ENCODE results near the gene TDP1. TPM values are rescaled to one million over a fixed set of nuclear protein-coding genes. Genes with fewer than 3 reads are reported as not detected.

The TDP1 gene
- 10 to 100 TPM; 77.0 to 77.2 TPM for total RNA-seq

- Mint-ChIP-seq H3K27me3 (ENCODE audit: low read depth) (no peaks in the 10 kb centered on the region), H3K36me3 (ENCODE audit: low read depth) (peaks cover 37% of the 10 kb centered on the region)
- intact Hi-C loops (cut with micrococcal nuclease) = loop anchor here (1.0 to 10.0 kb wide), 21 partner anchors 17 to 1951 kb away; partner anchors contain the start of genes CALM1, CCDC88C, FOXN3 and GPR65
Measured at GRCh38 chr14:89955745-89956660, at the start of gene TDP1. TSS of gene TDP1 (plus strand) at chr14:89955927. CDS start at chr14:89963115, 7,188 bp downstream.

GRCh38 chr14:89906000-89906399, 49.7 kb upstream of the TDP1 start:
- peaks cover 6% of the 10 kb centered on the region for H3K27me3 Mint-ChIP-seq (ENCODE audit: low read depth)
- H3K4me3 Mint-ChIP-seq = no peak overlapping the region
- H3K27ac Mint-ChIP-seq = no peak overlapping the region
- DNase-seq = no peak
- CTCF ChIA-PET = no interaction called here
- intact Hi-C loops (cut with micrococcal nuclease) = no loop called here
- H3K36me3 Mint-ChIP-seq (ENCODE audit: low read depth) = no peaks in the 10 kb centered on the region
- H3K9me3 Mint-ChIP-seq = no peaks in the 10 kb centered on the region
- H3K4me1 Mint-ChIP-seq (ENCODE audit: low read depth) = peaks cover 18% of the 10 kb centered on the region

More at GRCh38 chr14:89955745-89956660, at the start of gene TDP1:
- H3K4me3 Mint-ChIP-seq = peak within 1 kb of the TSS; percentile 94
- peak; percentile 97 for DNase-seq
- CTCF ChIA-PET = interaction anchor here (0.7 to 9.6 kb wide), 4 partner anchors 16 to 929 kb away, joined by 3 to 70 read pairs (median 10); no protein-coding TSS in a partner anchor
- peak within 1 kb of the TSS; percentile 96 for H3K27ac Mint-ChIP-seq
- peaks cover 7% of the 10 kb centered on the region for H3K9me3 Mint-ChIP-seq
- peaks cover 53% of the 10 kb centered on the region for H3K4me1 Mint-ChIP-seq (ENCODE audit: low read depth)

- peaks cover 4% of the 10 kb centered on the region for H3K27me3 Mint-ChIP-seq (ENCODE audit: low read depth)
- CTCF ChIA-PET = interaction anchor here (0.9 to 1.5 kb wide), 3 partner anchors 29 to 880 kb away, joined by 3 to 5 read pairs (median 3); no protein-coding TSS in a partner anchor
- intact Hi-C loops (cut with micrococcal nuclease) = no loop called here
Measured at GRCh38 chr14:89907655-89908054, 48.1 kb upstream of the TDP1 start.

GRCh38 chr14:89908712-89909450, 46.8 kb upstream of the TDP1 start:
- H3K4me3 Mint-ChIP-seq = no peak overlapping the region
- H3K27ac Mint-ChIP-seq = no peak overlapping the region
- intact Hi-C loops (cut with micrococcal nuclease) = no loop called here
- peaks cover 8% of the 10 kb centered on the region for H3K4me1 Mint-ChIP-seq (ENCODE audit: low read depth)
- CTCF ChIA-PET = interaction anchor here (0.6 to 1.0 kb wide), 3 partner anchors 248 to 882 kb away, joined by 3 to 4 read pairs (median 3); no protein-coding TSS in a partner anchor
- DNase-seq = no peak
- H3K27me3 Mint-ChIP-seq (ENCODE audit: low read depth) = peaks cover 4% of the 10 kb centered on the region
- no peaks in the 10 kb centered on the region for H3K36me3 Mint-ChIP-seq (ENCODE audit: low read depth)
- no peaks in the 10 kb centered on the region for H3K9me3 Mint-ChIP-seq

More at GRCh38 chr14:89907655-89908054, 48.1 kb upstream of the TDP1 start:
- Mint-ChIP-seq H3K9me3 (no peaks in the 10 kb centered on the region), H3K4me3 (no peak overlapping the region), H3K4me1 (ENCODE audit: low read depth) (peaks cover 18% of the 10 kb centered on the region), H3K36me3 (ENCODE audit: low read depth) (no peaks in the 10 kb centered on the region), H3K27ac (no peak overlapping the region)
- DNase-seq = no peak

- Mint-ChIP-seq H3K27me3 (ENCODE audit: low read depth) (peaks cover 4% of the 10 kb centered on the region), H3K36me3 (ENCODE audit: low read depth) (no peaks in the 10 kb centered on the region), H3K27ac (no peak overlapping the region), H3K4me1 (ENCODE audit: low read depth) (peaks cover 5% of the 10 kb centered on the region), H3K4me3 (no peak overlapping the region), H3K9me3 (no peaks in the 10 kb centered on the region)
- intact Hi-C loops (cut with micrococcal nuclease) = no loop called here
- no peak for DNase-seq
- CTCF ChIA-PET = interaction anchor here (0.6 to 1.0 kb wide), 2 partner anchors 768 to 883 kb away, joined by 3 to 4 read pairs; no protein-coding TSS in a partner anchor
Measured at GRCh38 chr14:89909586-89909985, 46.1 kb upstream of the TDP1 start.

- H3K4me3 Mint-ChIP-seq = no peak overlapping the region
- intact Hi-C loops (cut with micrococcal nuclease) = loop anchor here (10.0 kb wide), 1 partner anchor 596 kb away; no protein-coding TSS in a partner anchor
Measured at GRCh38 chr14:89910691-89911009, 45.1 kb upstream of the TDP1 start.

GRCh38 chr14:89911010-89911919, 44.5 kb upstream of the TDP1 start:
- no peak overlapping the region for H3K4me3 Mint-ChIP-seq
- H3K36me3 Mint-ChIP-seq (ENCODE audit: low read depth) = no peaks in the 10 kb centered on the region
- no peak overlapping the region for H3K27ac Mint-ChIP-seq
- no peaks in the 10 kb centered on the region for H3K4me1 Mint-ChIP-seq (ENCODE audit: low read depth)
- CTCF ChIA-PET = interaction anchor here (1.2 to 1.3 kb wide), 3 partner anchors 28 to 884 kb away, joined by 3 to 5 read pairs (median 4); no protein-coding TSS in a partner anchor
- no peaks in the 10 kb centered on the region for H3K9me3 Mint-ChIP-seq
- intact Hi-C loops (cut with micrococcal nuclease) = loop anchor here (10.0 kb wide), 1 partner anchor 596 kb away; no protein-coding TSS in a partner anchor
- peaks cover 4% of the 10 kb centered on the region for H3K27me3 Mint-ChIP-seq (ENCODE audit: low read depth)
- no peak for DNase-seq

More at GRCh38 chr14:89910691-89911009, 45.1 kb upstream of the TDP1 start:
- CTCF ChIA-PET = interaction anchor here (1.2 to 1.3 kb wide), 3 partner anchors 28 to 883 kb away, joined by 3 to 5 read pairs (median 4); no protein-coding TSS in a partner anchor
- Mint-ChIP-seq H3K4me1 (ENCODE audit: low read depth) (peaks cover 1% of the 10 kb centered on the region), H3K9me3 (no peaks in the 10 kb centered on the region), H3K27me3 (ENCODE audit: low read depth) (peaks cover 5% of the 10 kb centered on the region), H3K27ac (no peak overlapping the region), H3K36me3 (ENCODE audit: low read depth) (no peaks in the 10 kb centered on the region)
- DNase-seq = no peak

GRCh38 chr14:89912221-89912620, 43.5 kb upstream of the TDP1 start:
- H3K27me3 Mint-ChIP-seq (ENCODE audit: low read depth) = peaks cover 3% of the 10 kb centered on the region
- H3K27ac Mint-ChIP-seq = no peak overlapping the region
- no peaks in the 10 kb centered on the region for H3K4me1 Mint-ChIP-seq (ENCODE audit: low read depth)
- no peaks in the 10 kb centered on the region for H3K9me3 Mint-ChIP-seq
- H3K36me3 Mint-ChIP-seq (ENCODE audit: low read depth) = no peaks in the 10 kb centered on the region
- no peak overlapping the region for H3K4me3 Mint-ChIP-seq
- intact Hi-C loops (cut with micrococcal nuclease) = loop anchor here (10.0 kb wide), 1 partner anchor 597 kb away; no protein-coding TSS in a partner anchor
- CTCF ChIA-PET = interaction anchor here (0.7 kb wide), 2 partner anchors 18 to 872 kb away, joined by 3 to 6 read pairs; no protein-coding TSS in a partner anchor
- no peak for DNase-seq

GRCh38 chr14:89912667-89913211, 43.0 kb upstream of the TDP1 start:
- CTCF ChIA-PET = interaction anchor here (0.7 to 1.1 kb wide), 5 partner anchors 18 to 872 kb away, joined by 3 to 6 read pairs (median 3); no protein-coding TSS in a partner anchor
- Mint-ChIP-seq H3K27ac (no peak overlapping the region), H3K4me1 (ENCODE audit: low read depth) (no peaks in the 10 kb centered on the region), H3K4me3 (no peak overlapping the region), H3K9me3 (no peaks in the 10 kb centered on the region), H3K36me3 (ENCODE audit: low read depth) (no peaks in the 10 kb centered on the region), H3K27me3 (ENCODE audit: low read depth) (peaks cover 3% of the 10 kb centered on the region)
- intact Hi-C loops (cut with micrococcal nuclease) = loop anchor here (10.0 kb wide), 1 partner anchor 598 kb away; no protein-coding TSS in a partner anchor
- no peak for DNase-seq

- Mint-ChIP-seq H3K9me3 (no peaks in the 10 kb centered on the region), H3K27me3 (ENCODE audit: low read depth) (peaks cover 3% of the 10 kb centered on the region), H3K36me3 (ENCODE audit: low read depth) (no peaks in the 10 kb centered on the region)
Measured at GRCh38 chr14:89915114-89915878, 40.4 kb upstream of the TDP1 start.

More at GRCh38 chr14:89915114-89915878, 40.4 kb upstream of the TDP1 start:
- no peaks in the 10 kb centered on the region for H3K4me1 Mint-ChIP-seq (ENCODE audit: low read depth)
- H3K27ac Mint-ChIP-seq = no peak overlapping the region
- CTCF ChIA-PET = interaction anchor here (0.9 to 1.0 kb wide), 2 partner anchors 18 to 875 kb away, joined by 3 to 4 read pairs; no protein-coding TSS in a partner anchor
- H3K4me3 Mint-ChIP-seq = no peak overlapping the region
- DNase-seq = peak; percentile 79
- intact Hi-C loops (cut with micrococcal nuclease) = loop anchor here (1.0 to 10.0 kb wide), 7 partner anchors 143 to 1248 kb away; no protein-coding TSS in a partner anchor
